DND-41 (cell line): ENCODE measurements around the gene ANKHD1.

Experiments used
- CTCF ChIP-seq: IDR thresholded peaks from 2 replicates; pipeline ENCODE4 v1.5.1; 2012; ENCODE audit warnings: borderline replicate concordance, low read length, moderate library complexity, mild to moderate bottlenecking; ENCODE audit not compliant: poor library complexity, severe bottlenecking; ENCODE audit errors: extremely low read depth
- EZH2 ChIP-seq: IDR thresholded peaks from 3 replicates; pipeline ENCODE4 v1.6.1; 2012; ENCODE audit warnings: borderline replicate concordance, low read depth, mild to moderate bottlenecking, moderate library complexity, low read length, inconsistent platforms; ENCODE audit not compliant: severe bottlenecking

GRCh38 chr5:140498591-140498990 is 97.0 kb downstream of the ANKHD1 start:
- TF ChIP-seq CTCF (no peak), EZH2 (no peak)
